T-helper 2 cell treated with Interferon-gamma antibody and Interleukin-4, amounts not matched to agents 5 μg/mL and 100 μg/mL, for 36 hours (primary cell): ENCODE measurements around the gene SYT15.
"Not testable (repeated sequence)": the region's sequence is repeated elsewhere in the genome, so short reads cannot be mapped to it uniquely, and the experiment has no call there.

Experiments used
- DNase-seq: peaks from one replicate; pipeline ENCODE4 v3.0.0; 2021; ENCODE audit warnings: low spot score
- H3K27ac Mint-ChIP-seq: one replicate; pipeline ENCODE4 v1.8.0; 2021; ENCODE audit warnings: mild to moderate bottlenecking, mixed read lengths
- H3K27me3 Mint-ChIP-seq: one replicate; pipeline ENCODE4 v1.8.0; 2021; ENCODE audit warnings: low read depth, mixed read lengths
- H3K36me3 Mint-ChIP-seq: one replicate; pipeline ENCODE4 v1.8.0; 2021; ENCODE audit warnings: low read depth, mixed read lengths
- H3K4me1 Mint-ChIP-seq: one replicate; pipeline ENCODE4 v1.8.0; 2021; ENCODE audit warnings: low read depth, mixed read lengths
- H3K4me3 Mint-ChIP-seq: one replicate; pipeline ENCODE4 v1.8.0; 2022; ENCODE audit warnings: mild to moderate bottlenecking, moderate library complexity, mixed read lengths
- H3K9me3 Mint-ChIP-seq: one replicate; pipeline ENCODE4 v1.8.0; 2021; ENCODE audit warnings: mixed read lengths

SYT15 gene

GRCh38 chr10:46557319-46558121 is 21.4 kb upstream of the SYT15 start:
- no peaks in the 10 kb centered on the region for H3K27me3 Mint-ChIP-seq
- H3K9me3 Mint-ChIP-seq, result no peaks in the 10 kb centered on the region
- H3K4me1 Mint-ChIP-seq, result peaks cover 2% of the 10 kb centered on the region
- H3K4me3 Mint-ChIP-seq, result peak overlapping the region; percentile 59
- H3K36me3 Mint-ChIP-seq, result no peaks in the 10 kb centered on the region
- no peak overlapping the region for H3K27ac Mint-ChIP-seq
- DNase-seq, result no peak

GRCh38 chr10:46558122-46558391 is 20.9 kb upstream of the SYT15 start:
- Mint-ChIP-seq H3K27ac (no peak overlapping the region), H3K9me3 (no peaks in the 10 kb centered on the region), H3K4me1 (peaks cover 2% of the 10 kb centered on the region), H3K36me3 (no peaks in the 10 kb centered on the region), H3K4me3 (no peak overlapping the region), H3K27me3 (no peaks in the 10 kb centered on the region)
- DNase-seq, result peak; percentile 5

GRCh38 chr10:46558392-46559185 is 20.3 kb upstream of the SYT15 start:
- no peaks in the 10 kb centered on the region for H3K27me3 Mint-ChIP-seq
- H3K9me3 Mint-ChIP-seq, result no peaks in the 10 kb centered on the region
- no peak overlapping the region for H3K4me3 Mint-ChIP-seq
- peaks cover 2% of the 10 kb centered on the region for H3K4me1 Mint-ChIP-seq
- no peak overlapping the region for H3K27ac Mint-ChIP-seq
- H3K36me3 Mint-ChIP-seq, result no peaks in the 10 kb centered on the region
- DNase-seq, result peak; percentile 4

GRCh38 chr10:46559231-46559671 is 19.7 kb upstream of the SYT15 start:
- H3K4me3 Mint-ChIP-seq, result no peak overlapping the region
- DNase-seq, result peak; percentile 3

GRCh38 chr10:46560381-46560780 is 18.5 kb upstream of the SYT15 start:
- DNase-seq, result peak; percentile 5
- Mint-ChIP-seq H3K4me1 (peaks cover 2% of the 10 kb centered on the region), H3K36me3 (no peaks in the 10 kb centered on the region), H3K4me3 (no peak overlapping the region), H3K9me3 (no peaks in the 10 kb centered on the region), H3K27ac (no peak overlapping the region), H3K27me3 (no peaks in the 10 kb centered on the region)

More at GRCh38 chr10:46559231-46559671, 19.7 kb upstream of the SYT15 start:
- no peaks in the 10 kb centered on the region for H3K36me3 Mint-ChIP-seq
- no peaks in the 10 kb centered on the region for H3K9me3 Mint-ChIP-seq
- H3K27ac Mint-ChIP-seq, result no peak overlapping the region
- H3K27me3 Mint-ChIP-seq, result no peaks in the 10 kb centered on the region
- peaks cover 2% of the 10 kb centered on the region for H3K4me1 Mint-ChIP-seq

- peak; percentile 4 for DNase-seq
- no peaks in the 10 kb centered on the region for H3K27me3 Mint-ChIP-seq
- peaks cover 5% of the 10 kb centered on the region for H3K4me1 Mint-ChIP-seq
- no peaks in the 10 kb centered on the region for H3K9me3 Mint-ChIP-seq
- H3K4me3 Mint-ChIP-seq, result no peak overlapping the region
- no peaks in the 10 kb centered on the region for H3K36me3 Mint-ChIP-seq
- no peak overlapping the region for H3K27ac Mint-ChIP-seq
Measured at GRCh38 chr10:46560952-46561351, 18.0 kb upstream of the SYT15 start.

GRCh38 chr10:46565591-46566332 is 13.2 kb upstream of the SYT15 start:
- H3K27me3 Mint-ChIP-seq, H3K27ac Mint-ChIP-seq, H3K4me1 Mint-ChIP-seq, H3K9me3 Mint-ChIP-seq, H3K36me3 Mint-ChIP-seq, H3K4me3 Mint-ChIP-seq: not testable (repeated sequence)
- DNase-seq, result peak; percentile 32

- not testable (repeated sequence) for H3K27ac Mint-ChIP-seq, H3K9me3 Mint-ChIP-seq, H3K4me1 Mint-ChIP-seq, H3K36me3 Mint-ChIP-seq, DNase-seq, H3K27me3 Mint-ChIP-seq, H3K4me3 Mint-ChIP-seq
Measured at GRCh38 chr10:46567151-46567550, 11.8 kb upstream of the SYT15 start.

GRCh38 chr10:46570655-46571054 is 8.3 kb upstream of the SYT15 start:
- not testable (repeated sequence) for H3K4me3 Mint-ChIP-seq, H3K27me3 Mint-ChIP-seq, H3K36me3 Mint-ChIP-seq, H3K27ac Mint-ChIP-seq, H3K4me1 Mint-ChIP-seq, H3K9me3 Mint-ChIP-seq, DNase-seq

- not testable (repeated sequence) for H3K27ac Mint-ChIP-seq, H3K4me3 Mint-ChIP-seq, H3K4me1 Mint-ChIP-seq, DNase-seq, H3K36me3 Mint-ChIP-seq, H3K9me3 Mint-ChIP-seq, H3K27me3 Mint-ChIP-seq
Measured at GRCh38 chr10:46572765-46573164, 6.2 kb upstream of the SYT15 start.

GRCh38 chr10:46573314-46573713 is 5.6 kb upstream of the SYT15 start:
- not testable (repeated sequence) for H3K27ac Mint-ChIP-seq, H3K4me3 Mint-ChIP-seq, DNase-seq, H3K4me1 Mint-ChIP-seq, H3K36me3 Mint-ChIP-seq, H3K9me3 Mint-ChIP-seq, H3K27me3 Mint-ChIP-seq

GRCh38 chr10:46573884-46574283 is 5.0 kb upstream of the SYT15 start:
- H3K36me3 Mint-ChIP-seq, H3K4me3 Mint-ChIP-seq, H3K27ac Mint-ChIP-seq, DNase-seq, H3K9me3 Mint-ChIP-seq, H3K27me3 Mint-ChIP-seq, H3K4me1 Mint-ChIP-seq: not testable (repeated sequence)

- not testable (repeated sequence) for H3K4me3 Mint-ChIP-seq, H3K27ac Mint-ChIP-seq, DNase-seq, H3K36me3 Mint-ChIP-seq, H3K4me1 Mint-ChIP-seq, H3K9me3 Mint-ChIP-seq, H3K27me3 Mint-ChIP-seq
Measured at GRCh38 chr10:46577624-46578473, 1.1 kb upstream of the SYT15 start.
